ENCODE results near the gene HERPUD1.
"Not testable (repeated sequence)": the region's sequence is repeated elsewhere in the genome, so short reads cannot be mapped to it uniquely, and the experiment has no call there.

The HERPUD1 gene

DNA sequence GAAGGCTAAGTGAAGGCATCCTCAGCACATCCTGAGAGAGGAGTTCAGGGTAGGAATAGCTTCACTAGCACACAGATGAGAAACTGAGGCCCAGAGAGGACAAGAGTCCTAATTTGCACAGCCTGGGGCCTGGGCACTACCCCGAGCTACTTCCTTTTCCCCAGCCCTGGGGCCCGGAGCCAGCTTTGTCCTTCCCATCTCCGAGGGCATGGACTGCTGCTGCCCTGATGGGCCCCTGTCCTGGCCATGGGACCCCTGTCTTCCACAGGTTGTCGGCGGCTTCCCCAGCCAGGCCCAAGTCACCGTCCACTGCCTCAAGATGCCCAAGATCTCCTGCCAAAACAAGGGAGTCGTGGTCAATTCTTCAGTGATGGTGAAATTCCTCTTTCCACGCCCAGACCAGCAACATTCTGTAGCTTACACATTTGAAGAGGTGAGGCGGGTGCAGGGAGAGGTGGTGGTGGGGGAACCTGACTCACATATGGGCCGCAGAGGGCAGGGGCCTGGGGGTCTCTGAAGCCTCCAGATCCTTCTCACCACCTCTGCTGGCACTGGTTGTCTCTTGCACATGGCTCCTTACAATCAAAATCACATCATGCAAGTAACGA, 46.0 kb downstream of the HERPUD1 start:
- DNase-seq (ENCODE audit: low read depth in 2 of 2, low spot score in 1 of 2), result no peak

DNA sequence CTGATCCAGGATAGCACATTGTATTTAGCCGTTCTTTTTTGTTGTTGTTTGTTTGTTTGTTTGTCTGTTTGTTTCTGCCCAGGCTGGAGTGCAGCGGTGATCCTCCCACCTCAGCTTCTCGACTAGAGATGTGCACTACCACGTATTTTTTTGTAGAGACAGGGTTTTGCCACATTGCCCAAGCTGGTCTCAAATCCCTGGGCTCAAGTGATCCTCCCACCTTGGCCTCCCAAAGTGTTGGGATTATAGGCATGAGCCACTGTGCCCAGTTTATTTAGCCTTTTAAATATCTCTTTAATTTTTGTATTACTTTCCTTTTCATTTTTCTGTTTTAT, 48.2 kb downstream of the HERPUD1 start:
- no peak for DNase-seq (ENCODE audit: low read depth in 2 of 2, low spot score in 1 of 2)

DNA sequence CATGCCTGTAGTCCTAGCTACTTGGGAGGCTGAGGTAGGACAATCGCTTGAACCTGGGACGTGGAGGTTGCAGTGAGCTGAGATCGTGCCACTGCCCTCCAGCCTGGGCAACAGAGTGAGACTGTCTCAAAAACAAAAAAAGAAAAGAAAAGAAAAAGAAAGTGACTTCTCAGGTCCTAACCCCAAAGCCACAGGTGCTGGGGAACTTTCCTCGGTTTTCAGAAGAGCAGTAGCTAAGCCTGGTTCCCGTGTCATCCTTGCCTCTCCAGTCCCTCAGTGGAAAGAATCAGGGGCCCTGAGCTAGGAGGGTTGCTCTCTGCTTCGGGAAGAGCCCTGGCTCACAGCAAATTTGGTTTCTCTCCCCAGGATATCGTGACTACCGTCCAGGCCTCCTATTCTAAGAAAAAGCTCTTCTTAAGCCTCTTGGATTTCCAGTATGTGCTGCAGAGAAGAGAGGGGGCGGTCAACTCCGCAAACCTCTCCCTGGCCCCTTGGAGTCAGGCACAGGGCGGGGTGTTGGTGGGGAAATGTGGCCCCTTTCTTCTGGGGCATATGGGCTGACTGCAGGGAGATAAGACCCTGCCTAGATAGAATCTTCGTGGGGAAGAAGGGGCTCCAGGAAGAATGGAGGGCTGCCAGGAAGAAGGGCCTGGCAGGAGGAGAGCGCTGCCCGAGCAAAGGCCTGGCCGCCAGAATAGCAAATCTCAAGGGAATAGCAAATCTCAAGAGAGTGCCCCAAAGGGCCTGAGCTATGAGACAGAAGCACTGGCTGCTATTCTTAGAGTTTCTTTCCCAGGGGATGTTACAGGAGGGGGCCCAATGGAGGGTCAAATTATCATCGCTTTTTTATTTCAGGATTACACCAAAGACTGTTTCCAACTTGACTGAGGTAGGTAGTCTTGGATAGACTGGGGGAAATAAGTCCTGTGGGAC, 49.1 kb downstream of the HERPUD1 start:
- no peak for DNase-seq (ENCODE audit: low read depth in 2 of 2, low spot score in 1 of 2)

DNA sequence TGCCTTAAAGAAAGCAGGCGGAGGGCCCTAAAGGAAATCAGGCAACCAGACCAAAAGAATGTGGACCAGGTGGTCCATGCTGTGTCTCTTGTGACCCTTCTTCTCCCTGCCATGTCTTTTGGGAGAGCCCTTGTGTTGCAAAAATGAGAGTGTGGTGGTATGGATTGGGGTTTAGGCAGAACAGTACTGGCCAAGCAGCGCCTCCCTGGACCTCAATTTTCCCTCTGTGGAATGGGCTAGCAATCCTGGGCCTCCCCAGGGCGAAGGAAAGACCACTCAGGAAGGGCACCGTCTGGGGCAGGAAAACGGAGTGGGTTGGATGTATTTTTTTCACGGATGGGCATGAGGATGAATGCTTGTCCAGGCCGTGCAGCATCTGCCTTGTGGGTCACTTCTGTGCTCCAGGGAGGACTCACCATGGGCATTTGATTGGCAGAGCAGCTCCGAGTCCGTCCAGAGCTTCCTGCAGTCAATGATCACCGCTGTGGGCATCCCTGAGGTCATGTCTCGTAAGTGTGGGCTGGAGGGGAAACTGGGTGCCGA, 49.9 kb downstream of the HERPUD1 start:
- DNase-seq (ENCODE audit: low read depth in 2 of 2, low spot score in 1 of 2), result no peak

DNA sequence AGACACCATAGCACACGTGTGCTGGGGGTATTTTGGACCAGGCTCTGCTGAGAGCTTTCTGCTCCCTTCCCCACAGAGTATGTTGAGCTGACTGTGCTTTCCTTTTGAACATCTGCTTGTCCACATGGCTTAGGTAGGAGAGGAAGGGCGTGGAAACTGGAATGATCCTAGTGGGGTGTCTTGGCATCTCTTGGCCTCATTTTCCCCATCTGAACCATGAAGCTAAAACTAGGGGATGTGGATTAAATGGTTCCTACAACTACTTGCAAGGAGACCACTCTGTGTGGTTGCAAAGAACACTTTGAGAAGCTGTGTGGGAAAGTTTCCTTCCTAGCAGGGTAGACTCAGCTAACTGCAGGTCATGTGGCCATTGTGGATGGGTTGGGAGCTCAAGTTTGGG, 50.8 kb downstream of the HERPUD1 start:
- no peak for DNase-seq (ENCODE audit: low read depth in 2 of 2, low spot score in 1 of 2)

DNA sequence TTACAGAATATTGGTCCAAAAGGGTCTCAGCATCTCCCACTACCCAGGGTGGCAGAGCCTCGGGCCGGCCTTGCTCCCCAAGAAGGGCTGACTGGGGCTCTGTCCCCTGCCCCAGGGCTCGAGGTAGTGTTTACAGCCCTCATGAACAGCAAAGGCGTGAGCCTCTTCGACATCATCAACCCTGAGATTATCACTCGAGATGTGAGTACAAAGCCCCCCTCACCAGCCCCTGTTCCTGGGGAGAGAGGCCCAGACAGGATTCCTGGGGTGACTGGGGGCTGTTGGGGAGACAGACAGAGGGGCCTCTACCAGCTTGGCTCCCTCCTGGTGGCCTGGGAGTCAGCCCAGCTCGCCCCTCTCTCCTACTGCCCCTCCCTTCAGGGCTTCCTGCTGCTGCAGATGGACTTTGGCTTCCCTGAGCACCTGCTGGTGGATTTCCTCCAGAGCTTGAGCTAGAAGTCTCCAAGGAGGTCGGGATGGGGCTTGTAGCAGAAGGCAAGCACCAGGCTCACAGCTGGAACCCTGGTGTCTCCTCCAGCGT, 51.3 kb downstream of the HERPUD1 start:
- no peak for DNase-seq (ENCODE audit: low read depth in 2 of 2, low spot score in 1 of 2)

DNA sequence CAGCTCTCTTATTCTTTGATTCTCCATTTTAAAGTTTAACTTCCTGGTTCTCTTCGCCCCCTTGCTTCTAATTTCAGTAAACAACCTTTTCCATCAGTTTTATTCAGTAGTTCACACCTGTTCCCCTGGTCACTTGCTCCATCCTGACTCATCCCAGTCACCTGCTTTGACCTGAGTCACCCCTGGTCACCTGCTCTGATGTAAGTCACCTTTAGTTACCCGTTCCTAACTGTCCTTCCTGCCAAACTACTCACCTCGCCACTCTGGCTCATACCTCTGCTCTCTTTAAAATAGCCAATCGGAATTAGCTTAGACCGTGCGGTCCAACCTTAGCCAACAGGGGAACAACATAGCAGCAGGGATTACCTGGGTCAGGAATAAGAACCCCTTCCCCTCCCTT, 52.7 kb downstream of the HERPUD1 start:
- no peak for DNase-seq (ENCODE audit: low read depth in 2 of 2, low spot score in 1 of 2)

DNA sequence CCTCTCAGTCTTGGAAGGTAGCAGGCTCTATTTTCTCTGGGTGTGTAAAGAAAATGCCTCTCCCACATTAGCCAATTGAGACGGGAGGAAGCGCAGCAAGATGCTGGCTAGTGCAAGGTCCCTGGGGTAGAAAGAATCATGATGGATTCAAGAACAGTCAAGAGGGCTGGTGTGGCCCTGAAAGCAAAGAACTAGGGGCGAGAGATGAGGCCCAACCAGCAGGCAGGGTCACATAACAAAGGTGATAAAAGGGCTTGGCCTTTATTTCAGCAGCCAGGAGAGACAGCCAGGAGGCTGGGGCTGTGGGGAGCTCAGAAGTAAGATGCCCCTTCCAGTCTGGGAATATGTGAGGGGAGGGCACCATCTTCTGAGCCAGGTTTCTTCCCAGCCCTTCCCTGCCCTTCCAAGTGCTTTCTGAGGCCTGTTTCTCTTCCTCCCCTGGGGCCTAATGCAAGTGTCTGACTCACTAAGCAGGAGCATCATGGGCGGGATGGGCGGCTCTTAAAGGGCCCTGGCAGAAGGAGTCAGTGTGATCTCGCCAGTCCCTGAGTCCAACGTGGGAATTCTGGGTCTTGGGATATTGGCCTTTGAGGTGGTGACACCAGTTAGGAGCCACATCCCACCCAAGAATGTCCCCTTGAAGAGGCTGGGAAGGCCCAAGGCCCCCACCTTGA, 53.5 kb downstream of the HERPUD1 start:
- no peak for DNase-seq (ENCODE audit: low read depth in 2 of 2, low spot score in 1 of 2)

DNA sequence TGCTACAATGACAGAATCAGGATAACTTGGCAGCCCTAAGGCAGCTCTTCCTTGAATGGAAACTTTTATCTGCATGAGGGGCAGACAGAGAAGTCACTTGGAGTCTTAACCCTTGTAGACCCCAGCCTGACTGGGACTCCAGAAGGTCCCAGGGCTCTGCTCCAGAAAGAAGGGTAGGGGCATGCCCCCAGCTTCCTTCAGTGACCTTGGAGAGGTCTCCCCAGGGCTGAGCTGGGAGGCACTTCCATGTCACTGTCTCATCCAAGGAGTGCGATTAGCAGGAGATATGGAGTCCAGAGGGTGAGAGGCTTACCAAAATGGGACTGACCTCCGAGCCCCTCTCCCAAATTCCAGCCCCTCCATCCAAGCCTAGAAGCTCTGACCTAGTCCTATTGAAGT, 54.0 kb downstream of the HERPUD1 start:
- DNase-seq (ENCODE audit: low read depth in 2 of 2, low spot score in 1 of 2), result no peak

DNA sequence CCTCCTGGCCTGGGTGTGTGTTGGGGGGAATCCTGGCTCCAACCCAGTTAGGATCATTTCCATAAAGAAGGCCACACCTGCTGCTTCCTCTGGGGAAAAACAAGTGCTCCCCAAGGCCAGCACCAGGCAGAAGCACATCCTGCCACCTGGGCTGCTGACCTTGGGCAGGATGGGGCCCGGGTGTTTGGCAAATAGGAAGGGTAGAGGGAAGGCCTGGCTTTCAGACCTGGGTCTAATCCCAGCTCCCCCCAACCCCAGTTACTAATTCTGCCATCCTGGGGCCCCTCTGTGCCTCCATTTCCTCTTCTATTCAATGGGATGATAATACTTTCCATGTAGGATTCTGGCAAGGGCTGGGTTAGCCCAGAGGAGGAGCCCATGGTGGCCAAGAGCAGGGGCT, 54.4 kb downstream of the HERPUD1 start:
- DNase-seq (ENCODE audit: low read depth in 2 of 2, low spot score in 1 of 2), result no peak

DNA sequence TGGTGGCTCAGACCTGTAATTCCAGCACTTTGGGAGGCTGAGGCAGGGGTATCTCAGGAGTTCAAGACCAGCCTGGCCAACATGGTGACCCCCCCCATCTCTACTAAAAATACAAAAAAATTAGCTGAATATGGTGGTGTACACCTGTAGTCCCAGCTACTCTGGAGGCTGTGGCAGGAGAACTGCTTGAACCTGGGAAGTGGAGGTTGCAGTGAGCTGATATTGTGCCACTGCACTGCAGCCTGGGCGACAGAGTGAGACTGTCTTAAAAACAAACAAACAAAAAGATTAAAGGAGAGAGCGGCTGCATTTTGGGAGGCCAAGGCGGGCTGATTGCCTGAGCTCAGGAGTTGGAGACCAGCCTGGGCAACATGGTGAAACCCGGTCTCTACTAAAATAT, 55.0 kb downstream of the HERPUD1 start:
- DNase-seq (ENCODE audit: low read depth in 2 of 2, low spot score in 1 of 2), result not testable (repeated sequence)

DNA sequence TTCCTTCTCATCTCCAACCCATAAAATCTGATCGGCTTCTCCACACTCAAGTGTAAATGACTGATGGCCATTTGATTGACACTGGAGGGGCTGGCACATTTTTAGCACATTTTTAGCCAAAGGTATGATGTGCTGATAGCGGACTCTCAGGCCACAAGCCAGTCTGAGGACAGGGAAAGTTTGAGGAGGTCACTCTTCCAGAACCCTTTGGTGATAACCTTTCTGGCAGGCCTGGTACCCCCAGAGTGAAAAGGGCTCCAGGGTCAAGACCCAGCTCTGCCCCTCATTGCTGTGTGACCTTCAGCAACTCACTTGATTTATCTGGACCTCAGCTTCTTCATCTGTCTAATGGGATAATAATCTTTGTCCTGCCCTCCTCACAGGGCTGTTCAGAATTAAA, 55.8 kb downstream of the HERPUD1 start:
- no peak for DNase-seq (ENCODE audit: low read depth in 2 of 2, low spot score in 1 of 2)

DNA sequence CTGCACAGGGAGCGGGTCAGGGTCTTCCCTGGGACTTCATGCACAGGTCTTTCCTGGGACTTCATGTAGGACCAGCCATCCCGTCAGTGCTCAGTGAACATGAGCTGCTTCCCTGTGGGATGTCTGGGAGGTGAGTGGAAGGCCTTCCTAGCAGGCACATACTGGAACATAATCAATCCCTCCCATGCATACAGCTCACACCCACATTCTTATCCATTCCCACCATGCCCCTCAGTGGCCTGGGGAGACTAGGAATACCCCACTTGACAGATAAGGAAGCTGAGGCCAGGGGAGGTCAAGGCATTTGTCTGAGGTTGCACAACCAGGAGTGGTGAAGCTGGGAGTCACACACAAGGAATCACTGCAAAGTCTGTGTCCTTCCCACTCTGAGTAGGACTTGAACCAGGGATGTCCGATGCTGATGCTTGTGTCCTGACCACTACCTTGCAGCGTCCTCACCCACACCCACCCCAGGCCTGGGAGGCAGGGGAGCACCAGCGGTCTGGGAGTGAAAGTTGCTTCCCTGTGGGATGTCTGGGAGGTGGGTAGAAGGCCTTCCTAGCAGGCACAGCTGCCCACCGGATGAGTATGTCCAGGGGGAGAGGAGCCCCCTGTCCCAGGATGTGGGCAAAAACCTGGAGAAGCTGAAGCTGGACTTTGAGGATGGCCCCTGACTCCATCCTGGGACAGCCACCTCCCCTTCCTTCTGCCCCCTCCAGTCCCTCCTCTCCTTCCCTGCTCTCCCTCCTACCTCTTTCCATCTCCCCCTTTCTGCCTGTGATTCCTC, 56.4 kb downstream of the HERPUD1 start:
- DNase-seq (ENCODE audit: low read depth in 2 of 2, low spot score in 1 of 2), result no peak

DNA sequence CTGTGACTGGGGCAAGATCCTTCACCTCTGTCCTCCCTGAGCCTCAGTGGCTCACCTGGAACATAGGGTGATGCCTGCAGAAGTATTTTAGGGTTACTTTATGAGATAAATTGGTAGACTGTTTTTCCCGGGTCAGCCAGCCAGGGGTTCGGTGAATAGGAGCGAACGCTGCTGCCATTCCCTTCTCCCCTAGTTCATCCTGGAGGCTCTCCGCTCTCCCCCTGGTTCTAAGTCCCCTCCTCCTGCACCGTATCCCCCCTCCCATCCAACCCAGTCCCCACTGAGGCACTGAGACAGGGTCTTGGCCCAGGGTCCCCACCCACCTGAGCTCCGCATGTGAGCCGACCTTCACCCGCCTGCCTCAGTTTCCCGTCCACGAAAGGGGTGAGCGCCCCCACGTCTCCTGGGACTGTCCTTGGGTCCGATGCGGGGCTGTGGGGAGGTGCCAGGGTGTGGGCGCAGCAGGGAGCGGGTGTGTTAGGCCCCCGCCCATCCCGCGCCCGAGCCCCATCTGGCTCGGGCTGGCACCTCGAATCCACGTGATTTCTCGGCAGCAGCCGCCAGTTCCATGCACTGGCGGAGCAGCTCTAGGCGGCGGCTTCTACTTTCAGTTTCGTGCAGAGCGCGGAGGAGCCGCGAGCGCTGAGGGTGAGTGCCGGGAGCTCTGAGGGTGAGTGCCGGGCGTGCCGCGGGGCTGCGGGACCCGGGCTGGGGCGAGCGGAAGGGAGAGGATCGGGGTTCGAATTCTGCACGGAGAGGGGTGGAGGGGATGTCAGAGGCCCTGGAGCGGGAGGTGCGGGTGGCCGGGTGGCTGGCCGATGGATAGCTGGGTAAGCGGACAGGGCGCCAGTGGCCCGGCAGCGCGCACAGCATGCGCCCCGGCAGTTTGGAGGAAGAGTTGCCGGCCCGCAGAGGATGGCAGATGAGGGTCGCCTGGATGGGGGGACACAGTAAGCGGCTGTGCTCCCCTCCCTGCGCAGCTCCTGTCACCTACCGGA, 57.3 kb downstream of the HERPUD1 start, which contains the start of gene NLRC5:
NLRC5 (plus strand) TSS at position 610 of the 998 bp plus-strand sequence. CDS start 31,156 bp downstream, outside the sequence.
- peak; percentile 88 to 92 for DNase-seq (ENCODE audit: low read depth in 2 of 2, low spot score in 1 of 2)

DNA sequence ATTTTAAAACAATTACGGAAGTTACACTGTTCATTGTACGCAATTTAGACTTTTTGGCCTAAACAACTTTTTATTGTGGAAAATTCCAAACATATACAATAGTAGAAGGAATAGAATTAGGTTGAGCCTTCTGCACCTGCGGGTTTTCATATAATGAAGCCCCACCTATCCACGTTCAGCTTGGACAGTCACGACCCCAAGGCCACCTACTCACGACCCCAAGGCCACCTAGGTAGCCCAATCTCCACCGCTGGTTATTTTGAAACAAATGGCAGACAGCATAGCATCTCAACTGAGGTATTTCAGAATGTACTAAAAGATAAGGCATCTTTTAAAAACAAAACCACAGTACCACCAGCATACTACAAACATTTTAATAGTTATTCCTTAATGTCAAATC, 58.0 kb downstream of the HERPUD1 start:
- DNase-seq (ENCODE audit: low read depth in 2 of 2, low spot score in 1 of 2), result no peak

DNA sequence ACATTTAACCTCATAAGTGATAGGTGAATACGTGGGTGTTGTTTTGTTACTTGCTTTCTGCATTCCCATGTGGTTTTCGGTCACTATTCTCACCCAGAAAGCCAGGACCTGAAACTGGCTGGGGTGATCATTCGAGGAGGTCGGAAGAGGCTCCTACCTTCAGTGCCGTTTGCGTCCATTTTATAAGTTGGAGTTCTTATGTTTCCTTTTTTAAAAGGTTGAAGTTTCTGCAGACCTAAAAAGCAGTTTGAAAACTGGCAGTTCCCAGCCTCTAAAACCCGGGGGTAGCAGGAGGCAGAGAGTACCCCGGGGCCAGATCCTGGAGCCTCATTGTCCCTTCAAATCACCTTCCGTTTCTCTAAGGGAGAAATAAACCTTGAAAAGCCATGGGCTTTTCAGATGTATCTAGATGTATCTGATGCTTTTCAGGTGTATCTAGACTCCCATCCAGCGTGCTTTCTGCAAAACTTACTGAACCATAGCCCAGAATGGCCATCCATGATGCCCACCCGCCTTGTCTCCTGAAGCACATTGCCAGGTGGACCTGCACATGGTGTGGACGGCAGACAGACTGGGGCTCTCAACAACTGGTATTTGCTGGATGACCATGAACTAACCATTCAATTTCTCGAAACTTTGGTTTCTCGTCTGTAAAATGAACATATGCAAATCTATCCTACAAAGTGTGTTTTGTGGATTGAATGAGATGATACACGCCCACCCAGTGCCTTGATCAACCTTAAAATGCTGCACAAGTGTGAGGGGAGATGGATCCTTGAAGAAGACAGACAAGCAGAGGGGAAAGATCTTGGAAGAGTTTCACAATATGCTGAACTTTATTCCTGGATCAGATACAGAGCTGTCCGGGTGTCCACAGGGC, 58.7 kb downstream of the HERPUD1 start:
- no peak for DNase-seq (ENCODE audit: low read depth in 2 of 2, low spot score in 1 of 2)

DNA sequence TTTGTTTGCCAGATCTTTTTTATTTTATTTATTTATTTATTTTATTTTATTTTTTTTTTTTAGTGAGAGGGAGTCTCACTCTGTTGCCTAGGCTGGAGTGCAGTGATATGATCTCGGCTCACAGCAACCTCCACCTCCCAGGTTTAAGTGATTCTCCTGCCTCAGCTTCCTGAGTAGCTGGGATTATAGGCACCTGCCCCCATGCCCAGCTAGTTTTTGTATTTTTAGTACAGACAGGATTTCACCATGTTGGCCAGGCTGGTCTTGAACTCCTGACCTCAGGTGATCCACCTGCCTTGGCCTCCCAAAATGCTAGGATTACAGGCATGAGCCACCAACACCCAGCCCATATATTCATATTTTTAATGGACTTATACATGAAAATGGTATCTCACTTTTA, 60.5 kb downstream of the HERPUD1 start:
- DNase-seq (ENCODE audit: low read depth in 2 of 2, low spot score in 1 of 2), result not testable (repeated sequence)

DNA sequence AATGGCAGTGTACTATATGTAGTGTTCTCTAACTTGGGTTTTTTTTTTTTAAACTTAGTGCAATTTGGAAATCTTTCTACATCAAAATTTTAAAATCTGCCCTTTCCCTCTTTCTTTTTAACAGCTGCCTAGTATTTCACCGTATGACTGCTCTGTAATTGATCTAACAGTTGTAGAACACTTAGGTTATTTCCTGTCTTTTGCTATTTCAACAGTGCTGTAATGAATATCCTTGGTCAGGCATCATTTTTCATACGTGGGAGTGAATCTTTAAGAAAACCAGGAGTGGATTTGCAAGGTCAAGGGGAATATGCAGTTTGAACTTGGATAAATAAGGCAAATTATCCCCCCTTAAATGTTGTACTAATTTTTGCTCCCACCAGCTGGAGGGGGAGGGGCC, 61.3 kb downstream of the HERPUD1 start:
- no peak for DNase-seq (ENCODE audit: low read depth in 2 of 2, low spot score in 1 of 2)

DNA sequence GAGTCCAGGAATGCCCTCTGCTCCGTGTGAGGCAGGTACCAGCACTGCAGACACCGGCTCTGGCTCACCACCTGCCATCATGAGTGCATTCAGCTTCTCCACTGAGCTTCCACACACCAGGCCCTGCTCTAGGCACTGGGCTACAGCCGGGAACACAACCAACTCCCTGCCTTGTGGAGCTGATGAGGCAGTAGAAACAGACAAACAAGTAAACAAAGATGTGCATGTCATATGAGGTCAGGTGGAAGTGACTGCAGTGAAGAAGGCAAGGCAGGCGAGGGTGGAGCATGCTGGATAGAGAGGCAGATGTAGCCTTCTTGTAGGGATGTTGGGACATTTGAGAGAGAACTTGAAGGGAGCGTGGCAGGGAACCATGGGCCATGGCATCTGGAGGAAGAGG, 62.4 kb downstream of the HERPUD1 start:
- DNase-seq (ENCODE audit: low read depth in 2 of 2, low spot score in 1 of 2), result no peak
